HG03520 (cell line): Measurements from ENCODE around the gene SPEG.
"Not testable (repeated sequence)": the region's sequence is repeated elsewhere in the genome, so short reads cannot be mapped to it uniquely, and the experiment has no call there.

Experiments
- ATAC-seq: cut with Tn5 transposase; IDR thresholded peaks from one replicate; pipeline ENCODE4 v1.9.1; 2021; ENCODE audit warnings: mild to moderate bottlenecking, moderate library complexity; ENCODE audit not compliant: unreplicated experiment

The SPEG gene

GRCh38 chr2:219404954-219405353, 29.7 kb upstream of the SPEG start:
- ATAC-seq = no peak

DNA sequence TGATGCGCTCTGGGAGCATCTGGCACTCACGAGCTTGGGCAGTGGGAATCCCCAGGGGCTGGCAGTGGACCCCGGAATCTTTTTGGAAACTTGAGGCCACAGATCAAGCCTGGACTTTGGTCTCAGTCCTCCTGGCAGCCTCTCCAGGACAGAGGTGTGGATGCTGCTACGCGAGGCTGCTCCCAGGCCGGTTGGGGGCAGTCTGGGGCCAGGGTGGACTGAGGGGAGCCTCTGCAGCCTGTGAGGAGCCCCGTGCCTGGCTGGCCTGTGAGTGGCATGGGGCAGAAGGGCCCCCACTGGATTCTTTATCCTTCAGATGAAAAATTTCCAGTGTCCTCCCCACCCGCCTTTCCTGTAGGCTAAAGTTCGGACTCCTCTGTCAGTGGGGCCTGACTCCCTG, 29.2 kb upstream of the SPEG start:
- ATAC-seq = no peak

DNA sequence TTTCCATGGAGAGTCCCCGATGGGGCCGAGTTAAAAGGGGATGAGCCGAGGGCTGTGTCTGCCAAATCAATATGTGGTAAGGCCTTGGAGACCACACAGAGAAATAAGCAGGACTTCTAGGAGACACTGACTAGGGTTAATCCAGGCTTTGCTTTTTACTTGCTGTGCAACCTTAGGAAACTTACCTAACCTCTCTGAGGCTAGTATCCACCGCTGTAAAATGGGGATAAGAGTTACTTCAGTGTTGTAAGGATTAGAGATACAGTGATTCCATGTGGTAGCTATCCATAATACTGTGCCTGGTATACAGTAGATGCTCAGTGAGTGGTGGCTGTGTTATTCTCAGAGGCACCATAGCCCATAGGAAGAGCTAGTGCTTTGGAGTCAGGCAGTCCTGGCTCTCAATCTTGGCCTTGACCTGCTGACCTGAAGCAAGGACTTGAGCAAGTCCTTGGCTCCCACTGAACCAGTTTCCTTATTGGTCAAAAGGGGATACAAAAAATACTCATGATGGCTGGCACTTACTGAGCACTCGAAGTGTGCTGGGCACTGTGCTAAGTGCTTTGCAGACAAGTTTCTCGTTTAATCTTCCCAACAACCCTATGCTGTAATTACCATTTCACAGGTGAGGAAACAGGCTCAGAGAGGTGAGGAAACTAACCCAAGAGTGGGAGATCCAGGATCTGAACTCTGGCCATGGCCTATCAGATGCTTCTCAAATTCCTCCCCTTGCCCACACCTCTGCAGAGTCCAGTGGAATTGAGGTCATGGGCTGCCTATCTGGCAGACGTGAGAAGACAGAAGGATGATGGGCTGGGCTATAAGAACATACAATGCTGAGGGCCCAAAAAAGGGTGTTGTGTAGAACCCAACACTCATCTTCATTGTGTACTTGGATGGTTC, 28.4 kb upstream of the SPEG start:
- ATAC-seq = no peak

DNA sequence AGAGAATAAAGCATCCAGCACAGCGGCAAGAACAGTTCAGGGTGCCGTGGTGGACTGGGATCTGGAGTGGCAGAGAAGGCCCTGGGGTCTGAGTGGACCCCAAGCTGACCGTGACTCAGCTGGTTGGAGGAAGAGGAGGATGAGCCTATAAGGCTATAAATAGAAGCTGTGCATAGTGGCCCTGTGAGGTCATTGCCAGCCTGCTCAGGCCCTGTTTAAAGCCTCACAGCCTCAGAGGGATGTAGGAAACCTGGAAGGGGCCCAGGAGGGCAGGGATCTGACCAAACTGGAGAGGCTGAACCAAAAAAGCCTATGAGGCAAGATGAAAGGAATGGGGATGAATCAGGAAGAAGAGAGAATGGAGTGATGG, 27.8 kb upstream of the SPEG start:
- ATAC-seq = no peak

GRCh38 chr2:219407343-219407742, 27.3 kb upstream of the SPEG start:
- not testable (repeated sequence) for ATAC-seq

GRCh38 chr2:219408204-219408603, 26.4 kb upstream of the SPEG start:
- no peak for ATAC-seq

GRCh38 chr2:219408631-219409030, 26.0 kb upstream of the SPEG start:
- ATAC-seq = no peak

DNA sequence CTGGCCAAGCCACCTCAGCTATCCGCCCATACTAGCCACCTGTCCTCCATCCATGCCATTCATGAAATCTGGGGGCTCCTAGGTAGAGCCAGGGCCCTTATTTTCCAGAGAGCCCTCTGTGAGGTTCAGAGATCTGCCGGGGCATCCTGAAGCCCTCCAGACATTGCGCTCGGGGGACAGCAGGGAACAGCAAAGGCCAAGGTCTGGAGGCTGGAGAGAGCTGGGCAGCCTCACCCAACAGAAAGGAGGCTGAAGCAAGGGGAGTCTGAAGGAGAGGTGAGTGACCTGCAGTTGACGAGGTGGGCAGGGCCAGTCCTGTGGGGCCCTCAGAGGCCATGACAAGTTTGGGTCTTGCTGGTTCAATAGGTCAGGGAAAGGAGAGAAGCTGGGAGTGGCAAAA, 25.0 kb upstream of the SPEG start:
- no peak for ATAC-seq

DNA sequence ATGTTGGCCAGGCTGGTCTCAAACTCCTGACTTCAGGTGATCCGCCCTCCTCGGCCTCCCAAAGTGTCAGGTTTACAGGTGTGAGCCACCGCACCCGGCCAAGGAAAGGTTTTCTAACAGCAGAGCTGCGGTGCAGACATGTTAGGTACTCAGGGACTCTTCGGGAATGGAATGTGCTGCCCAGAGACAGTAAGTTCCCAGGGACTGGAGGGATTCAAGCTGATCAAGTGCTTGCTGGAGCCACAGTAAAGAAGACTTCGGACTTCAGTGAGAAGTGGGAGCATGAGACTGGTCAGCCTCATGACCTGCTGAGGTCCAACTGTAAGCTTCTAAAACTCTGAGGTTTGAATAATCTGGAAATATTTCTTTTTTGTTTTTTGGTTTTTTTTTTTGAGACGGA, 24.3 kb upstream of the SPEG start:
- ATAC-seq = no peak

GRCh38 chr2:219414857-219415256, 19.8 kb upstream of the SPEG start:
- ATAC-seq = no peak

- ATAC-seq = no peak
These were observed 18.9 kb upstream of the SPEG start for GRCh38 chr2:219415580-219416234.

GRCh38 chr2:219416235-219416602, 18.4 kb upstream of the SPEG start:
- ATAC-seq = no peak

DNA sequence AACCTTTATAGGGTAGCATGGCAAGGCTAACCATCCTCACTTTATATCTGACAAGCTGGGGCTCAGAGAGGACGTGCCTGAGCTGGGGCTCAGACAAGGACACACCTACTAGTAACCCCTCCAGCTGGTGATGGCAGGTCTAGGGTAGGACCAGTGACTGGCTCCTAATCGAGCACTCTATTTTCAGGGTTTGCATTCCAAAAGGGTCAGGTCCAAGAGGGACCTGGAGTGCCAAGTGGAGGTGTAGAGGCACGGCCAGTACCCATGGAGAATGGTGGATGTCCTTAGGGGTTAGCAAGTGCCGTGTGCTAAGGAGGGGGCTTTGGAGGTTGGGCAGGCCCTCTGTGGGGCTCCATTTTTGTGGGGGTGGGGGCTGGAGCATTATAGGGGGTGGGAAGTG, 17.7 kb upstream of the SPEG start:
- no peak for ATAC-seq

- ATAC-seq = no peak
These were observed 17.3 kb upstream of the SPEG start for GRCh38 chr2:219417374-219417773.

- no peak for ATAC-seq
These were observed 16.3 kb upstream of the SPEG start, which contains the start of gene DES for GRCh38 chr2:219418155-219419011. Gene DES, plus strand, starts transcription at chr2:219418377. Its CDS starts 86 bp downstream, at chr2:219418463.

DNA sequence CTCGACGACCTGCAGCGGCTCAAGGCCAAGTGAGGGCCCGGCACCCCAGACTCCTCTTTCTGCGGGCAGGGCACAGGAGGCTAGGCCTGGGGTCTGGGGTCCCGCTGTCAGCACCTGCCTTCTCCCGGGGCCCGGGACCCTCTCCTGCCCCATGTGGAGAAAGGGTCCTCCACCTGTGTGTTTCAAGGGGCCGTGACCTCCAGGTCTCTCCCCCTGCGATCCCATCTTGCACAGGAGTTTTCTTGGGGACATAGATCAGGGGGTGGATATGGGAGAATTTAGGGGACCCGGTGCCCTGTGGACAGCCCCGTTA, 15.7 kb upstream of the SPEG start:
- ATAC-seq = no peak

- ATAC-seq = no peak
These were observed 15.1 kb upstream of the SPEG start for GRCh38 chr2:219419331-219420197.

GRCh38 chr2:219420687-219421086, 14.0 kb upstream of the SPEG start:
- no peak for ATAC-seq

DNA sequence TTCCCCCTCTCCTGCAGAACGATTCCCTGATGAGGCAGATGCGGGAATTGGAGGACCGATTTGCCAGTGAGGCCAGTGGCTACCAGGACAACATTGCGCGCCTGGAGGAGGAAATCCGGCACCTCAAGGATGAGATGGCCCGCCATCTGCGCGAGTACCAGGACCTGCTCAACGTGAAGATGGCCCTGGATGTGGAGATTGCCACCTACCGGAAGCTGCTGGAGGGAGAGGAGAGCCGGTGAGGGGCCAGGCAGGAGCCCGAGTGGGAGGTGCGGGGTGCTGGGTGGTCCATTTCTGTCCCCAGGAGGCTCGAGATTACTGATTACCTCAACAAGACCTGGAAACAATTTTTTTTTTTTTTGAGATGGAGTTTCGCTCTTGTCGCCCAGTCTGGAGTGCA, 13.3 kb upstream of the SPEG start:
- ATAC-seq = no peak

GRCh38 chr2:219422952-219423534, 11.6 kb upstream of the SPEG start:
- ATAC-seq = no peak
